Mesothelial cell of epicardium (in vitro differentiated cells): ENCODE measurements around the gene PTPRH. TPM values are rescaled to one million over a fixed set of nuclear protein-coding genes. Genes with fewer than 3 reads are reported as not detected.

Source experiments
- DNase-seq, 2 experiments: peaks; one replicate each; pipeline ENCODE4 v3.0.0; 2021; ENCODE audit warnings: low spot score in 2 of 2; ENCODE audit not compliant: unreplicated experiment in 2 of 2
- H3K27ac Mint-ChIP-seq: 2 replicates; pipeline ENCODE4 v1.8.0; 2021; ENCODE audit warnings: mixed read lengths
- H3K27me3 Mint-ChIP-seq: 2 replicates; pipeline ENCODE4 v1.8.0; 2021; ENCODE audit warnings: low read depth, mixed read lengths
- H3K36me3 Mint-ChIP-seq: 2 replicates; pipeline ENCODE4 v1.8.0; 2021; ENCODE audit warnings: mixed read lengths
- H3K4me1 Mint-ChIP-seq: 2 replicates; pipeline ENCODE4 v1.8.0; 2021; ENCODE audit warnings: mixed read lengths
- H3K4me3 Mint-ChIP-seq: 2 replicates; pipeline ENCODE4 v1.8.0; 2021; ENCODE audit warnings: mild to moderate bottlenecking, moderate library complexity, mixed read lengths
- H3K9me3 Mint-ChIP-seq: 2 replicates; pipeline ENCODE4 v1.8.0; 2021; ENCODE audit warnings: mixed read lengths
- CTCF ChIP-seq: fragments of 200-600 bp; sonication (generic); IDR thresholded peaks from one replicate; pipeline ENCODE4 v1.5.0; 2021; ENCODE audit warnings: antibody characterized with exemption; ENCODE audit not compliant: unreplicated experiment
- total RNA-seq: library from RNA; stranded (reverse); gene quantifications from 3 replicates; pipeline ENCODE4 v1.2.1, GENCODE V29; 2021

Gene PTPRH
- total RNA-seq, 1 donor from 2014 or later: 10.4 TPM

DNA sequence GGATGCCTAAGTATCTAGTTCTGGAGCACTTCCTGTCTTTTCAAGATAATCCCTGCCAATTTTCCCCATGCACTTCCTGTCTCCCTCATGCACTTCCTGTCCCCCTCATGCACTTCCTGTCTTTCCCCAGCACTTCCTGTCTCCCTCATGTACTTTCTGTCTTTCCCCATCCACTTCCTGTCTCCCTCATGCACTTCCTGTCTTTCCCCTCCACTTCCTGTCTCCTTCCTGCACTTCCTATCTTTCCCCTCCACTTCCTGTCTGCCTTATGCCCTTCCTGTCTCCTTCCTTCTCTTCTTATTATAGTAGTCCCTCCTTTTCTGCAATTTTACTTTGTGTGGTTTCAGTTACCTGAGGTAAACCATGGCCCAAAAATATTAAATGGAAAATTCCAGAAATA is 57.3 kb downstream of the PTPRH start:
- Mint-ChIP-seq H3K9me3 (peaks cover 6% of the 10 kb centered on the region), H3K36me3 (no peaks in the 10 kb centered on the region), H3K4me1 (peaks cover 35% of the 10 kb centered on the region), H3K27me3 (peaks cover 61% of the 10 kb centered on the region), H3K4me3 (no peak overlapping the region), H3K27ac (no peak overlapping the region)
- DNase-seq: no peak
- TF ChIP-seq CTCF: no peak

DNA sequence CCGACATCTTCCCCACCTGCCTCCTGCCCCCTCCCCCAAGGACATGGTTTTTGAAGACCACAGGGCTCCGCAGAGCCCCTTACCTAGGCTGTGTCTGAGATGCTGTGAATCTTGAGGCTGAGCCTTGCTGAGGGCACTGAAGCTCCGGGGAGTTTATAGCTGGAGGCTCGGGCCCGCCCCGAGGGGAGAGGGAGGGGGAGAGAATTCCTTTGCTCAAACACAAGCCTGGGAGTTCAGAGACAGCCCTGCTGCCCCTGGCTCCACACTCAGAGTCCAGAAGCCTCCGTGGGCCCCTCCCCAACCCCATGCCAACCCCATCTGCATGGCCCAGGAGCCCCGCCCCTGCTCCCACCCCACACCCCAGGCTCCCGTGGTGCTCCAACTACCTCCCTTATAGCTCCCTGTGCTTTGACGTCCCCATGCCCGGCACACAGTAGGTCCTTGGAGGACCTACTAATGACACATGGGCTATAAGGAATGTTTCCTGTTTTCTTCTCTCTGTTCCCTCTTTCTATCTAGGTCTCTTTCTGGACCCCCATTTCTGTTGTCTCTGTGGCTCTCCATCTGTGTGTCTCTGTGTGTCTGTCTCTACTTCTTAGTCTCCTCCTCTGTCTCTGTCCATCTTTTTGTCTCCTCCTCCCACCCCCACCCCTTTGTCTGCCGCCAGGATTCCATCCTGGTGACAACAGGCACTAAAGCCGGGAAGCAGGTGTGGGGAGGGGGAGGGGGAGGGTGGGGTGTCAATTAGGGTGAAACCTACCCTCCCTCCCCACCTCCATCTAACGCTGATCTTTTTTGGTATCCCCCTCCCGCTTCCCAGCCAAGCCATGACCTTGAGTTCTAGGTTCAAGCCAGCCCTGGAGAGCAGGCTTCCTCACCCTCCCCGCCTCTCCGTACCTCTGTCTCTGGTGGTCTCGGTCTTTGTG is 60.0 kb downstream of the PTPRH start, which contains the start of gene TNNT1:
TSS of gene TNNT1 (minus strand) at position 129 of the 926 bp plus-strand sequence. CDS start 2,049 bp downstream, outside the sequence.
- H3K9me3 Mint-ChIP-seq: peaks cover 6% of the 10 kb centered on the region
- H3K4me3 Mint-ChIP-seq: peak within 1 kb of the TSS; percentile 51
- peak in 1 of 2 experiments; percentile 62 for DNase-seq
- peak within 1 kb of the TSS; percentile 12 for H3K27ac Mint-ChIP-seq
- H3K4me1 Mint-ChIP-seq: peaks cover 31% of the 10 kb centered on the region
- peaks cover 66% of the 10 kb centered on the region for H3K27me3 Mint-ChIP-seq
- no peaks in the 10 kb centered on the region for H3K36me3 Mint-ChIP-seq
- no peak for TF ChIP-seq CTCF

GRCh38 chr19:55147545-55148251 is 61.6 kb downstream of the PTPRH start:
- peaks cover 70% of the 10 kb centered on the region for H3K27me3 Mint-ChIP-seq
- no peak for TF ChIP-seq CTCF
- no peak overlapping the region for H3K4me3 Mint-ChIP-seq
- H3K9me3 Mint-ChIP-seq: peaks cover 6% of the 10 kb centered on the region
- DNase-seq: no peak
- no peak overlapping the region for H3K27ac Mint-ChIP-seq
- peaks cover 31% of the 10 kb centered on the region for H3K4me1 Mint-ChIP-seq
- no peaks in the 10 kb centered on the region for H3K36me3 Mint-ChIP-seq

DNA sequence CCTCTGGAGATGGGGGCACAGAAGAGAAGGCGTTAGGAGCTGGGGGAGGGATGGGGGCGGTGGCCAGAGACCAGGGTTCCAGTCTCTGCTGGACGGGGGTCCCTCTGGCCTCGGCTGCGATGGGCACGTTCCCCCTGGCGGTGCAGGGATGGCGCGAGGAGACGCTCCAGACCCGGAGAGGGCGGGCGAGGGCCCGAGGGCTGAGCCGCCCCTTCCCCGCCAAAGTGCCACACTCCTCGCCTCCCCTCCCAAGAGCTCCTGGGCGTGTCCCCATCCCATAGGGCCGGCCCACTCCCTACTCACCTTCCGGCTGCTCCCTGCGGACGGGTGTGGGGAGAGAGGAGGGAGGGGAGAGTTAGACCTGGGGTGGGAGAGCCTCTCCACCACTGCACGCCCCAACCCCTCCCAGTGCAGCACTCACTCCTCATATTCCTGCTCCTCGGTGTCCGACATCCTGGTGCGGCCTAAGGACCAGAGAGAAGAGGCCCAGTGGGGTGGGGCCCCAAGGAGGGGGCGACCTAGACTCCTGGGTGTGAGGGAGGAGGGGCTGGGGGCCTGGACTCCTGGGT is 62.5 kb downstream of the PTPRH start:
- no peaks in the 10 kb centered on the region for H3K9me3 Mint-ChIP-seq
- peaks cover 72% of the 10 kb centered on the region for H3K27me3 Mint-ChIP-seq
- no peaks in the 10 kb centered on the region for H3K36me3 Mint-ChIP-seq
- peak in 1 of 2 experiments; percentile 51 for DNase-seq
- no peak for TF ChIP-seq CTCF
- no peak overlapping the region for H3K27ac Mint-ChIP-seq
- peak overlapping the region; percentile 58 for H3K4me3 Mint-ChIP-seq
- peaks cover 31% of the 10 kb centered on the region for H3K4me1 Mint-ChIP-seq

GRCh38 chr19:55146078-55146704 is 63.1 kb downstream of the PTPRH start:
- Mint-ChIP-seq H3K36me3 (no peaks in the 10 kb centered on the region), H3K9me3 (no peaks in the 10 kb centered on the region), H3K27ac (no peak overlapping the region), H3K4me3 (peak overlapping the region; percentile 39), H3K27me3 (peaks cover 73% of the 10 kb centered on the region), H3K4me1 (peaks cover 28% of the 10 kb centered on the region)
- TF ChIP-seq CTCF: peak; percentile 42
- DNase-seq: no peak
